Osteocyte (in vitro differentiated cells): ENCODE measurements around the gene DMPK. TPM values are rescaled to one million over a fixed set of nuclear protein-coding genes. Genes with fewer than 3 reads are reported as not detected.
A peak's percentile ranks its signal among the peaks of the same experiment; 100 is the strongest.

Experiments
- DNase-seq: peaks from one replicate; pipeline ENCODE4 v3.0.0; 2021; ENCODE audit warnings: mixed read lengths; ENCODE audit not compliant: unreplicated experiment; ENCODE audit errors: extremely low spot score
- H3K27ac Mint-ChIP-seq: one replicate; pipeline ENCODE4 v1.8.0; 2021; ENCODE audit warnings: mild to moderate bottlenecking, mixed read lengths; ENCODE audit not compliant: unreplicated experiment
- H3K27me3 Mint-ChIP-seq: one replicate; pipeline ENCODE4 v1.8.0; 2021; ENCODE audit warnings: mixed read lengths; ENCODE audit not compliant: unreplicated experiment
- H3K36me3 Mint-ChIP-seq: one replicate; pipeline ENCODE4 v1.8.0; 2021; ENCODE audit warnings: mixed read lengths; ENCODE audit not compliant: unreplicated experiment
- H3K4me1 Mint-ChIP-seq: one replicate; pipeline ENCODE4 v1.8.0; 2021; ENCODE audit warnings: mixed read lengths; ENCODE audit not compliant: unreplicated experiment
- H3K4me3 Mint-ChIP-seq: one replicate; pipeline ENCODE4 v1.8.0; 2021; ENCODE audit warnings: mild to moderate bottlenecking, moderate library complexity, mixed read lengths; ENCODE audit not compliant: unreplicated experiment
- H3K9me3 Mint-ChIP-seq: one replicate; pipeline ENCODE4 v1.8.0; 2021; ENCODE audit warnings: mixed read lengths; ENCODE audit not compliant: unreplicated experiment
- total RNA-seq: library from RNA; stranded (reverse); gene quantifications from 2 replicates; pipeline ENCODE4 v1.2.1, GENCODE V29; 2021
- TF ChIP-seq, protein P1 (sequence below): fragments of 200-600 bp; sonication (generic); IDR thresholded peaks from 2 replicates; pipeline ENCODE4 v1.5.0; 2021; ENCODE audit warnings: antibody characterized with exemption, mild to moderate bottlenecking, moderate library complexity

DMPK gene
- total RNA-seq, 1 donor from 2014 or later = 86.9 TPM

DNA sequence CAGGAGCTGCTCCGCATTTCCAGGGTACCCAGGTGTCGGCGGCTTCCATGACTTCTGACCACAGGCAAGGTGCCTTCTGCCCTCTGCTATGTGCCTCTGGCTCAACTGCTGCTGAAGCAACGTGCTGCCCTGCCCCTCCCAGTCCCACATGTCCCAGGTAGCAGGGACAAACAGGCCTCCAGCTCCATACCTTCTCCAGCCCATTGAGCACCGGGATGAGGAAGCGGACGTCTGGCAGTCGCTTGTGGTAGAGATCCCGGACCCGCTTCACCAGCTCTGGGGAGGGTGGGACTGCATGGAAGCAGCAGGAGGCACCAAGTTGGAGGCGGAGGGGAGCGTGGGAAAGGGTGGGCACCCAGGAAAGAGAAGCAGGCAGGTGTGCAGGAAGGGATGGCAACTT, 40.9 kb upstream of the DMPK start:
- peaks cover 18% of the 10 kb centered on the region for H3K4me1 Mint-ChIP-seq
- no peaks in the 10 kb centered on the region for H3K9me3 Mint-ChIP-seq
- no peaks in the 10 kb centered on the region for H3K27me3 Mint-ChIP-seq
- no peak overlapping the region for H3K4me3 Mint-ChIP-seq
- TF ChIP-seq, protein P1, sequence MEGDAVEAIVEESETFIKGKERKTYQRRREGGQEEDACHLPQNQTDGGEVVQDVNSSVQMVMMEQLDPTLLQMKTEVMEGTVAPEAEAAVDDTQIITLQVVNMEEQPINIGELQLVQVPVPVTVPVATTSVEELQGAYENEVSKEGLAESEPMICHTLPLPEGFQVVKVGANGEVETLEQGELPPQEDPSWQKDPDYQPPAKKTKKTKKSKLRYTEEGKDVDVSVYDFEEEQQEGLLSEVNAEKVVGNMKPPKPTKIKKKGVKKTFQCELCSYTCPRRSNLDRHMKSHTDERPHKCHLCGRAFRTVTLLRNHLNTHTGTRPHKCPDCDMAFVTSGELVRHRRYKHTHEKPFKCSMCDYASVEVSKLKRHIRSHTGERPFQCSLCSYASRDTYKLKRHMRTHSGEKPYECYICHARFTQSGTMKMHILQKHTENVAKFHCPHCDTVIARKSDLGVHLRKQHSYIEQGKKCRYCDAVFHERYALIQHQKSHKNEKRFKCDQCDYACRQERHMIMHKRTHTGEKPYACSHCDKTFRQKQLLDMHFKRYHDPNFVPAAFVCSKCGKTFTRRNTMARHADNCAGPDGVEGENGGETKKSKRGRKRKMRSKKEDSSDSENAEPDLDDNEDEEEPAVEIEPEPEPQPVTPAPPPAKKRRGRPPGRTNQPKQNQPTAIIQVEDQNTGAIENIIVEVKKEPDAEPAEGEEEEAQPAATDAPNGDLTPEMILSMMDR = no peak
- no peak for DNase-seq
- peaks cover 28% of the 10 kb centered on the region for H3K36me3 Mint-ChIP-seq
- H3K27ac Mint-ChIP-seq = no peak overlapping the region

DNA sequence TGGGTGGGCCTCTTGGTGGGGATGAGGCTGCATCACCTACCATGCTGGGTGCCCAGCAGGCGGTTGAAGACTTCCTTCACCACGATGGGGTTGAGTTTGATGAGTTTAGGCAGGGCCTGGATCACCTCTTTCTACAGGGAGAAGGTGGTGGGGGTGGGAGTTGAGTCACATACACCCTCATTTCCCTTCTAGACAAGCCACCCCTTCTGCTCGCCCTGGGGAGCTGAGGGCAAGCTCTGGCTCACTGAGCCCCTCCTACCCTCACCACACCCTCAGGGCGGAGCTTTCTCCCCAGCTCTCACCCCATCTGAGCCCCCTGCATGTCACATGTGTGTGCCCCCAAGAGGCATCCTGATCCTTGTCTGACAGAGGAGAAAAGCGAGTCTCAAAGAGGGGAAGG, 40.4 kb upstream of the DMPK start:
- H3K27ac Mint-ChIP-seq = no peak overlapping the region
- H3K36me3 Mint-ChIP-seq = peaks cover 23% of the 10 kb centered on the region
- DNase-seq = no peak
- H3K9me3 Mint-ChIP-seq = no peaks in the 10 kb centered on the region
- TF ChIP-seq, protein P1 = no peak
- no peak overlapping the region for H3K4me3 Mint-ChIP-seq
- H3K27me3 Mint-ChIP-seq = no peaks in the 10 kb centered on the region
- peaks cover 13% of the 10 kb centered on the region for H3K4me1 Mint-ChIP-seq

DNA sequence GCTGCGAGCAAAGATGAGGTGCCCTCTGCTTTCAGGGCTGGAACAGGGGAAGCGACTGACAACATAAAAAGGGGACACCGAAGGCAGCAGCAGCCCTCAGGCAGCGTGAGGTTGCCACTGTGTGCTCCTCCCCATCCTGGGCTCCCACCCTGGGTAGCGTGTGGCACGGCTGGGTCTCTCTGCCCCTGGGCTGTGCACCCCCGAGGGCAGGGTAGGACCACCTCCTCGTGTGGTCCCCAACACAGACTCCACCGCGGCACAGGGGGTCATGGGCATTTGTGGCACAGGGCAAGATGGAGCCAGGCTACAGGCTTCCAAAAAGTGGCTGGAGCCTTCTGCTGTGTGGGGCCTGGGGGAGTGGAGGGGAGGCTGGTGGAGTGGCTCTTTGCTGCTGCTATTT, 39.3 kb upstream of the DMPK start:
- Mint-ChIP-seq H3K36me3 (peaks cover 14% of the 10 kb centered on the region), H3K4me1 (peaks cover 7% of the 10 kb centered on the region), H3K9me3 (no peaks in the 10 kb centered on the region), H3K27ac (peak overlapping the region; percentile 24), H3K27me3 (no peaks in the 10 kb centered on the region), H3K4me3 (no peak overlapping the region)
- TF ChIP-seq, protein P1 = no peak
- DNase-seq = no peak

DNA sequence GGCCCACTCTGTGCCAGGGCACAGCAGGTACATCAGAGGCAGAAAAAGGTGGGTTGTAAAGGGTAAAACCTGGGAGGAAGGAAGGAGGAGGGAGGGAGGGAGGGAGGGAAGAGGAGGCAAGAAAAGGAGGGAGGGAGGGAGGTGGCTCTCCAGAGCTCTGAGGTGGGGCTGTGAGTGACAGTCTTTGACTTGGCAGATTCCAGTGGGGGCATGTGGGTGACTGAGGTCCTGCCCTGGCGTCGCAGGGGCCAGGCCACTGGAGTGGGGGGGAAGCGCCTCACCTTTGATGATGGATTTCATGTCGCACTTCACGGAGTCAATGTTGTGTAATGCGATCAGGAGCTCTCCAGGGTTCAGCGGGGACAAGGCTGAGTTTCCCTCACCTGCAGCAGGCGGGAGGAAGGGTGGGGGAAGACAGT, 38.8 kb upstream of the DMPK start:
- H3K9me3 Mint-ChIP-seq = no peaks in the 10 kb centered on the region
- peaks cover 6% of the 10 kb centered on the region for H3K4me1 Mint-ChIP-seq
- no peak overlapping the region for H3K4me3 Mint-ChIP-seq
- H3K27ac Mint-ChIP-seq = peak overlapping the region; percentile 24
- DNase-seq = no peak
- H3K27me3 Mint-ChIP-seq = no peaks in the 10 kb centered on the region
- TF ChIP-seq, protein P1 = no peak
- H3K36me3 Mint-ChIP-seq = peaks cover 13% of the 10 kb centered on the region

DNA sequence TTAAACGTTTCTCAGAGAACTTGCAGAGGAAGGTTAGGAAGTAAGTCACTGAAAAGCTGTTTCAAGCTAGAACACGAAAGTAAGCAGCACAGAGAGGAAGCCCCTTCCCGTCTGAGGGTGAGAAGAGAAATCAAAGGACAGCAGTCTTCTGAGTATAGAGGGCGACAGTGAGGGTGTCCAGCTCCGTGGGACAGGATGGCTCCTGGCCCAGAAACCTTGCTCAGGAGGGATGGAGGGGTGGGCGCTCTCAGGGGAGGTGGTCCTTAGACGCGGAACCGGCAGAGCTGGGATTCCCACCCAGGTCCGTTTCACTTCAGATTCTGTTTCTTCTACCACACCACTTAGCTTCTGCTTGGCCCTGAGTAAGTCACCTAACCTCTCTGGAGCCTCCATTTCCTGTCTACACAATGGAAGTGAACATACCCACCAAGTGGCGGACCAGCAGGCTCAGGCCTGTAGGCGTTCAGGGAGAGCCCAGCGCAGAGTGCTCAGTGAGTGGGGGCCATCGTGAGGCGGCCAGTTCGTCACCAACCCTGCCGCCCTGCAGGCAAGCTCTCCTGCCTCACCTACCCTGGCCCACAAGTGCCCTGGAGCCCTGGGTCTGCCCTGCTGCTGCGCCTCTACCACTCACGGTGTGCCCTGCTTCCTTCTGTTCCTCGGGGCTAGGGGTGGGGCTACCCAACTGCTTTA, 38.3 kb upstream of the DMPK start:
- Mint-ChIP-seq H3K27me3 (no peaks in the 10 kb centered on the region), H3K9me3 (no peaks in the 10 kb centered on the region), H3K36me3 (peaks cover 10% of the 10 kb centered on the region), H3K27ac (peak overlapping the region; percentile 13), H3K4me1 (peaks cover 8% of the 10 kb centered on the region), H3K4me3 (no peak overlapping the region)
- DNase-seq = no peak
- TF ChIP-seq, protein P1 = no peak
